ENCODE measurements around the gene NANOS2.

Gene NANOS2

DNA sequence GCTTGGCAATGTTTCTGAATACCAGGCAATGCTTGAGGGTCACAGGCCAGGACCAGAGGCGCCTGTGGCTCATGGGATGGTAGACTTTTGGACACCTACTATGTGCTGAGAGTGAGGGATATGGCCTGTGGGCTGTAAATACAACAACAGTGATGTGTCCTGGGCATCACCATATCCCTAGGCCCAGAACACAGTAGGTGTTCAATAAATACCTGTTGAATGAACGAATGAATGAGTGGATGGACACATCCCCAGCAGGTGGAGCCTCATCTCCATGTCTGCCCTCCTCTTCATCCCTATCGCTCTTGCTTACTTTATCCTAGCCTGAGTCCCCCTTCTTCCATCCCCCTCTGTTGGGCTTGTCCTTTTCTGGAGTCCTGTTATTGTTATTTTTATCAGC is 16.5 kb upstream of the NANOS2 start:
- in situ Hi-C loops (cut with HindIII; ENCODE audit: low sequenced_read_pairs): no loop called here

DNA sequence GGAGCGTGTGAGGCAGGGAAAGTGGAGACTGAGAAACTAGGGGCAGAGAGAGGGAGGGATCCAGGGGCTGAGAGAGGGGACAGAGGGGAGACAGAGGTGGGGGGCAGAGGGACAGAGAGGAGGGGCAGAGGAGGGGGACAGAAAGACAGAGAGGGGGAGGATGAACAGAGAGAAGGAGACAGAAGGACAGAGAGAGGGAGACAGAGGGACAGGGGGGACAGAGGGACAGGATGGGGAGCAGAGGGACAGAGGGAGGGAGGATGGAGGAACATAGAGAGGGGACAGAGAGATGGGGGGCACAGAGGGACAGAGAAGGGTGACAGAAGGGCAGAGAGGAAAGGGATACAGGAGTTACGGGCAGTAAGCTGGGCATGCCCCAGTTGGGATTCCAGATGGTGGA is 14.7 kb upstream of the NANOS2 start:
- in situ Hi-C loops (cut with HindIII; ENCODE audit: low sequenced_read_pairs): no loop called here

DNA sequence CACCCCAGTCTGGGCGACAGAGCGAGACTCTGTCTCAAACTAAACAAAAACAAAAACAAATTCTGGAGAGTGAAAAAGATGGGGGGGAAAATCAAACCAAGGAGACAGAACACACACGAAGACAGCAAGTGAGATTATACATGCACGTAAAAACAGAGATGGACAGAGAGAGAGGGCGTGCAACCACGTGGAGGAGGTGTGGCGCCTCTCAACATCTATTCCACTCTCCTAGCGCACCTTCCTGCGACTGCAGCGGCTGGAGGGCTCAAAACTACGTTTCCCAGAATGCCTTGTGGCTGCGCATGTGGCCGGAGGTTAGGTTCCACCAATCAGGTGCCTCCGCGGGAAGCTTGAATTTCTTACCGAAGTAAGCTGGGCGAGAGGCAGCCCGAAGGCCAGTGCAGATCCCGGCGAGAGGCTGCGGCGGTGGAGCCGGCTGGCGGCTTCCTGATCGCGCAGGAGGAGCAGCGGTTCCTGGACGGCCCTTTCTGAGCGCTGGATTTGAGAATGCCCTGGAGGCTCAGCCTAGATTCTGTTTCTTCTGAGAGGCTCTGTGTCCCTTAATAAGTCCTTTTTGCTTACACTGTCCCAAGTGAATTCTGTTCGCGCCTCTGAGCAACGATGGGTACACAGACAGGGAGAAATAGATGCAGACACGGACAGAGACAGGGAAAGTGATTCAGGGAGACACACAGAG is 13.1 kb upstream of the NANOS2 start:
- in situ Hi-C loops (cut with HindIII; ENCODE audit: low sequenced_read_pairs): no loop called here

DNA sequence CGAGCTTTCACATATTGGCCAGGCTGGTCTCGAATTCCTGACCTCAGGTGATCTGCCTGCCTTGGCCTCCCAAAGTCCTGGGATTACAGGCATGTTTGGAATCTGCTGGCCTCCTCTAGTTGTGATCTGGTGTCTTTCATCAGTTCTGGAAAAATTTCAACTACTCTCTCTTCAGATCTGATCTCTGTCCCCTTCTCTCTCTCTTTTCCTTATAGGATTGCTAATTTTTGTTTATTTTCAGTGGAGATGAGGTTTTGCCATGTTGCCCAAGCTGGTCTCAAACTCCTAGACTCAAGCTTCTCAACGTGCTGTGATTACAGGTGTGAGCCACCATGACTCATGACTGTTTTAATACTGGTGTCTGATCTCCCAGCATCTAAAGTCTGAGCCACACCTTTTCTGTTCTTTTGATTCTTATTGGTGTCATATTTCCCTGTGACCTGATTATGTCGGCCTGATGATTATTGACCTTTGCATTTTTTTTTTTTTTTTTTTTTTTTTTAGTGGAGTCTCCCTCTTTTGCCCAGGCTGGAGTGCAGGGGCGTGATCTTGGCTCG is 10.4 kb upstream of the NANOS2 start:
- in situ Hi-C loops (cut with HindIII; ENCODE audit: low sequenced_read_pairs): no loop called here

DNA sequence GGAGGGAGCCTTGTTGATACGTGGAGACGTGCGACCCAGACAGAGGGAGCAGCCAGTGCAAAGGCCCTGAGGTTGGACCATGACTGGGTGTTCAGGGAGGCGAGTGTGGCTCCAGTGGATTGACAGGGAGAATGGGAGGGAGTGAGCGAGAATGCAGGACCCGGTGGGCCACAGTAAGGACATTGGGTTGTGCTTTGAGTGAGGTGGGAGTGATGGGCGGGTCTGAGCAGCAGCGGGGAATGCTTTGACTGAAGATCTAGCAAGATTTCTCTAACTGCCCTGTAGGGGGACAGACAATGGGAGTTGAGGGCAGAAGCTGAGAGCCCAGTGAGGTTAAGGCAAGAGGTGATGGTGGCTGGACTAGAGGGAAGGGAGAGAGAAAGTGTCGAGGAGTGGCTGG is 7.7 kb upstream of the NANOS2 start:
- in situ Hi-C loops (cut with HindIII; ENCODE audit: low sequenced_read_pairs): no loop called here

DNA sequence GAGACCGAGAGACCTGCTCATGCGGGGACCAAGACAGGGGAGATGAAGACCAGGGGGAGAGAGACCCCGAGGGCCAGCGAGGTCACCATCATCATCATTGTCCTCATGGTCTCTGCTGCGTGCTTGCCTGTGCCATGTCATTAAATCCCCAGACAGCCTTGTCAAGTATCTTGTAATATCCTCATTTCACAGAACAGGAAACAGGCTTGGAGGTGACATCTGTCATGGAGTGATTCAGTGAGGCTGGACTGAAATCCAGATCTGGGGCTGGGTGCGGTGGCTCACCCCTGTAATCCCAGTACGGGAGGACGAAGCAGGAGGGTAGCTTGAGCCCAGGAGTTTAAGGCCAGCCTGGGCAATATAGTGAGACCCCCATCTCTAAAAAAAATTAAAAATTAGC is 5.9 kb upstream of the NANOS2 start:
- in situ Hi-C loops (cut with HindIII; ENCODE audit: low sequenced_read_pairs): no loop called here

DNA sequence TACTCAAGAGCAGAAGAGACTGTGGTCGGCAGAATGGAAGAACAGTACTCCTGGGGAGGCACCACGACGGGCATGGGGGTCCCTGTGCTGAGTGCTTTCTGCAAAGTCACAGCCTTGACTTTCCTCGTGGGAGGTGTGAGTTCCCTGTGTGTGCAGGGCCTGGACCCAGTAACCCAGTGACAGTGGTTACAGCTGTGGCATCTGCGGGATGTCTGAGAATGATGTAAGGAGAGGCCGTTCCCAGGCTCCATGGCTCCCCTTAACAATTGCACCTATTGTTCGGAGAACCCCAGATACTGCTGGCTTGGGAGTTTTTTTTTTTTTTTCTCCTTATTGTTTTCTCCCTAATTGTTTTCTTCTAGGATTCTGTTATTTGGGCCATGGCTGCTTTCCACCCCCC is 5.1 kb upstream of the NANOS2 start:
- in situ Hi-C loops (cut with HindIII; ENCODE audit: low sequenced_read_pairs): no loop called here

DNA sequence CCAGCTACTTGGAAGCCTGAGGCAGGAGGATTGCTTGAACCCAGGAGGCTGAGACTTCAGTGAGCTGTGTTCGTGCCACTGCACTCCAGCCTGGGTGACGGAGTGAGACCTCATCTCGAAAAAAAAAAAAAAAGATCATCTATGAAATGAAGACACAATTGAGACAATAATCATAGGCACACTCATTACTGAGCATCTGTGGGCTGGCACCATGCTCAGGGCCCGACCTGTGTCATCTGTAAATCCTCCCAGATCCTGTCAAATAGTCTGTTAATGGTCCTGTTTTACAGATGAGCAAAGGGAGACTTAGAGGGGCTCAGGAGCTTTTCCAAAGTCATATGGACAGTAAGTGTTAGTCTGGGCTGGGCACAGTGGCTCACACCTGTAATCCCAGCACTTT is 4.1 kb upstream of the NANOS2 start:
- in situ Hi-C loops (cut with HindIII; ENCODE audit: low sequenced_read_pairs): no loop called here

DNA sequence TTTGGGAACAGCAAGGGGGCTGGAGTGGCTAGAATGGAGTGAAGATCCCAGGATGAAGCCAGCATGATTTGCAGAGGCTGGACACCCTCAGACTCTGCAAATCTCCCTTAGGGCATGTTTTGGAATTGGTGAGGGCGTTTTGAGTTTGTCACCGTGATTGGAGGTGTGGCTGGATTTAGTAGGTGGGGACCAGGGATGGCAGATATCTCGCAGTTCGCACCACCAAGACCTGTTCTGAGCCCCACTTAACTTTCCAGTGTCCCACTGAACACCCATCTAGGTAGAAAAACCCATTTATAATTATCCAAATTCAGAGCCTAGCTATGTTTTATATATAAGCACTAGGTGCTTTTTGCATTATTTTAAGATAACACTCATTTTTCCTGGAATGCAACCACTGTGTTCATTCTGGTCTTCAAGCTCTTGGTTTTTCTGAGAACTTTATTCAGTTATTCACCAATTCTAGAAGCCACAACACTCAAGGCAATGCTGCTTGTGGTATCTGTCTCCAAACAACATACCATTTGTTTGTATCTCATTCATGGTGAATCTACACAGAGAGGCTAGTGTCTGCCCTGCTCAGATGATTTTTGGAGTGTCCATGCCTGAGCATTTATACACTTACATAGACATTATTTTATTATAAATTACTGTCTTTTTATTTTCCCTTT is 3.0 kb upstream of the NANOS2 start:
- in situ Hi-C loops (cut with HindIII; ENCODE audit: low sequenced_read_pairs): no loop called here

DNA sequence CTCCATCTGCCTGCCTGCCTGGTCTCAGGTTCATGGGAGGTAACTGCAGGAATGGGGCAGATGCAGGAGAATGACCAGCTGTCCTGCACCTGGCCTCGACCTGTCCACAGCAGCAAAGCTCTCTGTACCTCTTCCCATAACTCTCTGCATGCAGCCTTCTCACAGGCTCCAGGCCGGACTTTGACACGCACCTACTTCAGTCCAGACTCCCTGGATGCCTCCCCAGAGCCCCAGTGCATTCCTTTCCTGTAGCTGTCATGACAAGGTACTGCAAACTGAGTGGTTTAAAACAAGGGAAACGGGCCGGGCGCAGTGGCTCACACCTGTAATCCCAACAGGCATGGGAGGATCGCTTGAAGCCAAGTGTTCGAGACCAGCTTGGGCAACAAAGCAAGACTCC is 3.3 kb downstream of the NANOS2 start:
- in situ Hi-C loops (cut with HindIII; ENCODE audit: low sequenced_read_pairs): no loop called here

DNA sequence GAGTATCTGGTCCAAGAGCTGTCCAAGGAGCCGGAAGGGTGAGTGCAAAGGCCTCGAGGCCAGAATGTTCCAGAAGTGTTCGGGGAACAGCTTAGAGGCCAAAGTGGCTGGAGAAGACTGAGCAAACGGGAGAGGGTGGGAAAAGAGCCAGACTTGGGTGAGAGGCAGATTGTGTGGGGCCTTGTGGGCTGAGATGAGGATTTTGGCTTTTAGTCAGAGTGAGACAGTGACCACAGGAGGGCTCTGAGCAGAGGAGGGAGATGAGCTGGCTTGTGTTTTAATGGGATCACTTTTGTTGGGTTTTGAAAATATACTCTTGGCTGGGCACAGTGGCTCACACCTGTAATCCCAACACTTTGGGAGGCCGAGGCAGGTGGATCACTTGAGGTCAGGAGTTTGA is 5.6 kb downstream of the NANOS2 start:
- in situ Hi-C loops (cut with HindIII; ENCODE audit: low sequenced_read_pairs): no loop called here

DNA sequence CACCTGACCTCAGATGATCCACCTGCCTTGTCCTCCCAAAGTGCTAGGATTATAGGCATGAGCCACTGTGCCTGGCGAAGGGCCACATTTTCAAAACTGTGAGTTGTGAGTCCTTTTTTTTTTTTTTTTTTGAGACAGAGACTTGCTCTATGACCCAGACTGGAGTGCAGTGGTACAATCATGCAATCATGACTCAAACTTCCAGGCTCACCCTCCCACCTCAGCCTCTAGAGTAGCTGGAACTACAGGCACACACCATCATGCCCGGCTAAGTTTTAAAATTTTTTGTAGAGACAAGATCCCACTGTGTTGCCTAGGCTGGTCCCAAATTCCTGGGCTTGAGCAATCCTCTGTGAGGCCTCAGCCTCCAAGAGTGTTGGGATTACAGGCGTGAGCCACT is 8.4 kb downstream of the NANOS2 start:
- in situ Hi-C loops (cut with HindIII; ENCODE audit: low sequenced_read_pairs): no loop called here

DNA sequence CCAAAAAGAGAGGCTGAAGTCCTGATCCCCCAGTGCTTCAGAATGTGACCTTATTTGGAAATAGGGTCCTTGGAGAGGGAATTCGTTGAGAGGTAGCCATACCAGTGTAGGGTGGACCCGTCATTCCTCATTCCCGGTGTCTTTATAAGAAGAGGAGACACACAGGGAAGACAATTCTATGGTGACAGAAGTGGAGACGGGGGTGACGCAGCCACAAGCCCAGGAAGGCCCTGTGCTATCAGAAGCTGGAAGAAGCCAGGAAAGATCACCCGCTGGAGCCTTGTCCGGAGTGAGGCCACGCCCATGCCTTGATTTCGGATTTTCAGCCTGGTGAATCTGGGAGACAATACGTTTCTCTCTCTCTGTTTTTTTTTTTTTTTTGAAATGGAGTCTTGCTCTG is 9.6 kb downstream of the NANOS2 start:
- in situ Hi-C loops (cut with HindIII; ENCODE audit: low sequenced_read_pairs): no loop called here

DNA sequence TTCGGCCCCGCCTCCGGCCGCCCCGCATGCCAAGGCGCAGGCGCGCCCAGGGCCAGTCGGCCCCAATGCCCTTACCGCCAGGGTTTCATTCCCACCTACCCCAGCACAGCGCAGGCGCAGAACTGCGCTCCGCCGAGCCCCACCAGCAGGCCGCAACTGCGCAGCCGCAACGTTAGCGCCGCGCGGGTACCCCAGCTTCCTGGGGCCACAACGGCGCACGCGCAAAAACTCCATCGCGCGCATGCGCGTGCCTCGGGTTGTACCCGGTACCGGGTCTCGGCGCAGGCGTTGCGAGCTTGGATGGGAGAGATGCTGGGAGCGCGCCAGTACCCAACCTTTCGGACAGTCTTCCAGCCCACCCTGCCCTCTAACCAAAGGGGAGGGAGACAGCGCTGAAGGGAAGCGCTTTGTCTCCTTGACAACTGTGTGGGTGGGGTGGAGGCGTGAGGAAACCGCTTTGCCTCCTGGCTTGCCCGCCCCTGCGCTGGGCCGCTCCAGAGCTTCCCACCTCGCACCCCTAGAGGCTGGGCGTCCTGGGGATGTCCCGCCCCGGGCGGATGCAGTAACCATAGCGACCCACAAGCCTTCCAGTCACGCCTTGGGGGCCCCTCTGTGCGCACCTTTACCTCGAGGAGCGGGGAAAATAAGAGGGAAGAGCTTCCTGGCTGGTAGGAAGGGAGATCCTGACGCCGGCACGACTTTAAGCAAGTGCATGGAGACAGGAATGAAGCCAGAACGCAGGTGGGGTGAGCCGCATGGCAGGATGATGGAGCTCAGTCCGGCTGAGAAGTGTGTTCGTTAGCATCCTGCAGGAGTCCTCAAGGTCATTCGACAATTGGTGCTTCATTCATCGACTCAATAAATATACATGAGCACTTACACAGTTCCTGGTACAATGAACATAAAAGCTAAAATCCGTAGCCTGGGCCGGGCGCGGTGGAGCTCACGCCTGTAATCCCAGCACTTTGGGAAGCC is 11.6 kb downstream of the NANOS2 start:
- in situ Hi-C loops (cut with HindIII; ENCODE audit: low sequenced_read_pairs): no loop called here

DNA sequence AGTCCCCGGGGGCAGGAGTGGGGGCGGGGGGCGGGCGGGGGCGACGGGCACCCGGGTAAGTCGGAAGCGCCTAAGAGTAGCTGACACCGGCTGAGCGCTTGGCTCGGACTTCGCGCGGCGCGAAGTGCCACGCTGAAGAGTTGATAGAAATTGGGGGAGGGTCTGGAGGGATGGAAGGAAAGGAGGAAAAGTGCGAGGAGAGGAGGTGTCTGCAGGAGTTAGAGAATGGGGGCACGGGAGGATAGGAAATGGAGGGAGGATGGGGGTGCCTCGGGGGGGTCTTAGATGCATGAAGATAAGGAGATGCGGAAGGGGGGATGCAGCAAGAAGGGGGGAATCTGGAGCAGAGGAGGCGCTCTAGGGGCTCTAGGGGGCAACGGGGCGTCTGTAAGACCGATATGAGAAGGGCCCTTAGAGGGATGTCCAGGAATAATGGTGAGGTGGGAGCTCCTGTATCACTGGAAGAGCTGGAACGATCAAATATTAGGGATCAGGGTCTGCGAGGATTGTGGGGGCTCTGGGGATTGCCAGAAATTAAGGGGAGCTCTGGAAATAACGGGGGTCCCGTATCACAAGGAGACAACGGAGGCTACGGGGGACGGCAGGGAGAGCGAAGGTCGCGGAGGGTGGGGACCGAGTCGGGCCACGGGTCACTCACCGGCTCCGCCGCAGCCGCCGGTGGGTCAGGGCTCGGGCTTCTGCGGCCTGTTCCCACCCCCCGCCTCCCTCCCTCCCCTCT is 12.5 kb downstream of the NANOS2 start, which contains the start of gene MYPOP:
Gene MYPOP (minus strand): TSS at position 702 of the 739 bp plus-strand sequence. CDS start 840 bp downstream, outside the sequence.
- in situ Hi-C loops (cut with HindIII; ENCODE audit: low sequenced_read_pairs): no loop called here

DNA sequence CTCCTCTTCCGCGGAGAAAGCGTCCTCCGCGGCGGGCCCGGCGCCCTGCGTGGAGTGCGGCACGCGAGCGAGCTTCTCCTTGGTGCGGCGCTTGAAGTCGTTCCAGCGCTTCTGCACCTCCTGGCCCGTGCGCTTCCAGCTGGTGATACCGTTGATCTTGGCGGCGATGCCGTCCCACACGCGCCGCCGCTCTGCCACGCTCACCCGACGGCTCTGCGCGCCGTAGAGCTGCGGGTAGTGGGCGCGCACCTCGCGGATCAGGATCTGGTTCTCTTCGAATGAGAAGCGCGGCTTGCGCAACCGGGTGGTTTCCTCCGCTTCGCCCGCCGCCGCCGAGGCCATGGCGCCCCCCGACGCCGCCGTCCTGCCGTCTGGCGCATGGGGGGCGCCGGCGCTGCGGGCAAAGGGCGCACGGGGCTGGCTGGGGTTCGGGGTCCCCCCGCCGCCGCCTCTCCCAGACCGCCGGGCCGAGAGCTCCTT is 13.1 kb downstream of the NANOS2 start:
- in situ Hi-C loops (cut with HindIII; ENCODE audit: low sequenced_read_pairs): no loop called here

DNA sequence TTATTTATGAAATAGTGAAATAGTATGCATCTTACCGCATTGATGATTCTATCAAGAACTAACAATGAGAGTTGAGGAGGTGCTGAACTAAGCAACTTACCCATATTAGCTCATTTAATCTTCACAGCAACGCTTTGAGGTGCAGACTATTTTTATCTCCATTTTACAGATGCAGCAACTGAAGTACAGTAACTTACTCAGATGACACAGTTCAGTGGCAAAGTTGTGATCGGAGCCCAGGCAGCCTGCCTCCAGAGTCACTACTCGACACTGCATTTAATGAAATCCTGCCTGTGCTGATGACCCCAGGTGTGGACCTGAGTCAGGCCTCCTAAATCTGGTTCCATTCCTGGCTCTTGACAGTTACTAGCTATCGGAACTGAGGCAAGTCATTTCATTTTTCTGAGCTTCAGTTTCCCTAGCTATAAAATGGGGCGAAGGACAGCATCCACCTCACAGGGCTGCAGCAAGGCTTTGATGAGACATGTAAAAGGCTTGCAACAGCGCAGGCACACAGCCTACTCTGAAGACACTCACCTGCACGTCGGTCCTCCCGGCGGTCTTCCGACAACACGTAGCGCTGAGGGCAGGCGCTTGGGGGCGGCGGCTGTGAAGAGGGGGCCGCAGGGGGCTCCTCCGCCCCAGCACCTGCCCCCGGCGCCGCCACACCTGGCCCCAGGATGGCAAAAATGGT is 13.7 kb downstream of the NANOS2 start:
- in situ Hi-C loops (cut with HindIII; ENCODE audit: low sequenced_read_pairs): no loop called here

DNA sequence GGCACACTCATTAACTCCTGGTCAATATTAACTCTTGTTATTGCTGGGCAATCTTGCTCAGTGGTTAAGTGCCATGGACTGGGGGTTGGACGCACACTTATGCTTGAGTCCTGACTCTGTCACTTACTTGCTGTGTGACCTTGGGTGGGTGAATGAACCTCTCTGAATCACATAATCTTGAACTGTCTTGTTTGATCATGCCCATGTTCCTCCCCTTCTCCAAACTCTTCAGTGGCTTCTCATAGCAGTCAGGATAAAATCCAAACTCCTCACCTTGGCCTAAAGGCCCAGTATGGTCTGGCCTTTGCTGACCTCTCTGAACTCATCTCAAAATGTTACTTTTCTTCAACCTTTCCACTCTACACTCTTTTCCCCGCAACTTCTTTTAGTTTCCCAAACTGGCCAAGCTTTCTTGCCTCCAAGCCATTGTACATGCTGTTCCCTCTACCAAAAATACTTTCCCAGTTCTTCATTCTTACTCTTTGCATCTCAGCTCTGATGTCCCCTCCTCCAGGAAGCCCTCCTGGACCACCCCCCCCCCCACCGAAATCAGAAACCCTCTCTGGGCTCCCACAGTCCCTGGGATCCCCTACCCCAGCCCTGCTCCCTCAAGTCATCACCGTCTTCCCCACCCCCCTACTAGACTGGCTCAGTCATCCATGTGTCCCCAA is 14.5 kb downstream of the NANOS2 start:
- in situ Hi-C loops (cut with HindIII; ENCODE audit: low sequenced_read_pairs): no loop called here

DNA sequence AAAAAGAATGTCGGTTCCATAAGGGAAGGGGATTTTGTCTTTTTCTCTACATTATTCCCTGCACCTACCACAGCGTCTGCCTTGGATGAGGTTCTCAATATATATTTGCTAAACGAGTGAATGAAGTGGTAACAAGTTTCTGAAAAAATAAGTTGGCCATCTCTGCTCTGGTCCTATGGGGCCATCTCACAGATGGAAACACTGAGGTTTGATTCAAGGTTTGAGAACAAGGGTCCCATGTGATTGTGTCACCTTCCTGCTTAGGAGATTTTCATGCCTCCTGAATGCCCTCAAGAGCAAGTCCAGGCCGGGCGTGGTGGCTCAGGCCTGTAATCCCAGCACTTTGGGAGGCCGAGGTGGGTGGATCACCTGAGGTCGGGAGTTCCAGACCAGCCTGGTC is 15.3 kb downstream of the NANOS2 start:
- in situ Hi-C loops (cut with HindIII; ENCODE audit: low sequenced_read_pairs): no loop called here

Measured in DLD1 (cell line).